Left renal cortex interstitium (tissue), 4 donors: ENCODE results near the gene SULT2B1. TPM values are rescaled to one million over a fixed set of nuclear protein-coding genes. Genes with fewer than 3 reads are reported as not detected.
A peak's percentile ranks its signal among the peaks of the same experiment; 100 is the strongest.
"Not testable (repeated sequence)": the region's sequence is repeated elsewhere in the genome, so short reads cannot be mapped to it uniquely, and the experiment has no call there.

ENCODE experiments used
- DNase-seq, 4 donors: peaks; one replicate each; pipeline ENCODE4 v3.0.0-alpha.2; 2013; ENCODE audit warnings: low read depth in 4 of 4, low spot score in 2 of 4, missing footprints in 1 of 4
- polyA plus RNA-seq, 4 donors: library from polyadenylated mRNA; unstranded; fragments of 120-200 nt; gene quantifications; one replicate each; pipeline ENCODE4 v1.2.1, GENCODE V29; 2013; ENCODE audit not compliant: insufficient read length in 4 of 4

SULT2B1 gene
- polyA plus RNA-seq, 4 donors, result 0.25 to 0.39 (median 0.35) TPM

DNA sequence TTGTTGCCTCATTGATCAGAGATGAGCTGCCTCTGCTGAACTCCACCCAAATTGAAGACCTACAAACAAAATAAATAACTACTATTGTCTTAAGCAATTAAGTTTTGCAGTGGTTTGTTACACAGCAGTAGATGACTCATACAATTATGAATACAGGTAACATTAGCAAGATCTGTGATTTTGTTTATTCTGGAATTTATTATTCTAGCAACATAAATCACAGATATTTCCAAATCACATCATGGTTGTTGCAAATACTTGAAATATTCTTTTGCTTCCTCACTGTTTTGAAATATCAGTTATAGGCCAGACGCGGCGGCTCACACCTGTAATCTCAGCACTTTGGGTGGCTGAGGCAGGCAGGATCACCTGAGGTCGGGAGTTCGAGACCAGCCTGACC, 27.2 kb upstream of the SULT2B1 start:
- DNase-seq, result no peak

- no peak for DNase-seq
Measured at GRCh38 chr19:48529156-48529555, 22.8 kb upstream of the SULT2B1 start.

DNA sequence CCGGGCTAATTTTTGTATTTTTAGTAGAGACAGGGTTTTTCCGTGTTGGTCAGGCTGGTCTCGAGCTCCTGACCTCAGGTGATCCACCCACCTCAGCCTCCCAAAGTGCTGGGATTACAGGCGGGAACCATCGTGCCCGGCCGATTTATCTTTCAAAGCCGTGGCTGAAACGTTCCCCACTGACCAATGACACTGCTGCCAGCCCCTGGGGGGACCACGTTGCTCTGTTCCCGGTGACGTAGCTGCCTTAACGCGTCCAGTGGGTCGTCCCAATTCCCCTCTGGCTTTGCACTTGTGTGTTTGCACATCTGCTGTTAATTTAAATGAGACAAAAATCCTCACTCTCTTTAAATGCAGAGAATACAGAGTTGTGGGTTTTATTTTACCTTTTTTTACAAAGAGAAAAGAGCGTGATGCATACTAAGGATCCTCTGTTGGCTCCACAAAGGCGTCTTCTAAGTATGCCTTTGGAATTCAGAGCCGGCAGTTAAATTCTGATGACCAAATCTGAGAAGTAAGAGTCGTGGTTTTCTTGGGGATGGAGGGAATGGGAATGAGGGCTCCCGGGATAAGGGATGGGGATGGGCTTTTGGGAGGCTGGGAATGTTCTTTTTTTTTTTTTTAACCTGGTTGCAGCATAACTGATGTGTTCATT, 21.8 kb upstream of the SULT2B1 start:
- no peak for DNase-seq

DNA sequence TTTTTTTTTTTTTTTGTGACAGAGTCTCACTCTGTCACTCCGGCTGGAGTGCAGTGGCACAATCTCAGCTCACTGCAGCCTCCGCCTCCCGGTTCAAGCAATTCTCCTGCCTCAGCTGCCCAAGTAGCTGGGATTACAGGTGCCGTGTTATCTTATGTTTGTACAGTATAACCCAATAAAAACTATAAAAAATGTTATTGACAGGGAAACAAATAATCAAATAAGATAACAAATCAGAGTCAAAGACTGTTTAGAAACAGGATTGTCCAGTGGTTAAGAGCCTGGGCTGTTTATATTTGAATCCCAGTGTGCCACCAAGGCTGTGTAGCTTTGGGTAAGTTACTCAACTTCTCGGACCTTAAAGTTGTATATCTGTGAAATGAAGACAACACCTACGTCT, 21.2 kb upstream of the SULT2B1 start:
- DNase-seq, result no peak

DNA sequence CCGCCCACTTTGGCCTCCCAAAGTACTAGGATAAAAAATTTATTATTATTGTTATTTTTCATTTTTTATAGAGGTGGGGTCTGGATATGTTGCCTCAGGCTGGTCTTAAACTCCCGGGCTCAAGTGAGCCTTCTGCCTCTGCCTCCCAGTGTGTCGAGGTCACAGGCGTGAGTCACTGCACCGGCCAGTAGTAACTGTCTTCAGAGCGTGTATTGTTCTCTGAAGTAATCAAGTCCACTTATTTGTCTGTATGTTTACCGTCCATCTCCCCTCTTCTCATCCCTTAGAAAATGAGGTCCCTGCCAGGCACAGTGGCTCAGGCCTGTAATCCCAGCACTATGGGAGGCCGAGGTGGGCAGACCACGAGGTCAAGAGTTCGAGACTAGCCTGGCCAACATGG, 18.2 kb upstream of the SULT2B1 start:
- DNase-seq, result no peak

DNA sequence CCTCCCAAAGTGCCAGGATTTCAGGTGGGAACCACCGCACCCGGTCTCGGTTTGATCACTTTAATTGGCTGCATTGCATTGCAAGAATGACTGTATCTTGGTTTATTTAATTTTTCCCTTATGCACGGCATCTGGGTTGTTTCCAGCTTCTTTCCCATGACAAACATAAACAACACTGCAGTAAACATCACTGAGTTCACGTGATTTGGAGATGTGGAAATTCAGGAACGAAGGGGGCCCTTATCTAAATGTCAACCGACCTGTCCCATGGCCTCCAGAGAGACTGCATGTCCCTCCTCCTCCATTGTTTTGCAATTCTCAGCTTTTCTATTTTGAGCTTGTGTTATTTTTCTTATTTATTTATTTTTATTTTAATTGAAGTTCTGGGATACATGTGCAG, 14.4 kb upstream of the SULT2B1 start:
- DNase-seq, result no peak

DNA sequence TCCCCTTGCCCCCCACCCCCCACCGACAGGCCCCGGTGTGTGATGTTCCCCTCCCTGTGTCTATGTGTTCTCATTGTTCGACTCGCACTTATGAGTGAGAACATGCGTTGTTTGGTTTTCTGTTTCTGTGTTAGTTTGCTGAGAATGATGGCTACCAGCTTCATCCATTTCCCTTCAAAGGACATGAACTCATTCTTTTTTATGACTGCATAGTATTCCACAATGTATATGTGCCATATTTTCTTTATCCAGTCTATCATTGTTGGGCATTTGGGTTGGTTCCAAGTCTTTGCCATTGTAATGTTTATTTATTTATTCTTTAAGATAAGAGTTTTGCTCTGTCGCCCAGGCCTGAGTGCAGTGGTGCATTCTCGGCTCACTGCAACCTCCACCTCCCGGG, 13.9 kb upstream of the SULT2B1 start:
- DNase-seq, result not testable (repeated sequence)

DNA sequence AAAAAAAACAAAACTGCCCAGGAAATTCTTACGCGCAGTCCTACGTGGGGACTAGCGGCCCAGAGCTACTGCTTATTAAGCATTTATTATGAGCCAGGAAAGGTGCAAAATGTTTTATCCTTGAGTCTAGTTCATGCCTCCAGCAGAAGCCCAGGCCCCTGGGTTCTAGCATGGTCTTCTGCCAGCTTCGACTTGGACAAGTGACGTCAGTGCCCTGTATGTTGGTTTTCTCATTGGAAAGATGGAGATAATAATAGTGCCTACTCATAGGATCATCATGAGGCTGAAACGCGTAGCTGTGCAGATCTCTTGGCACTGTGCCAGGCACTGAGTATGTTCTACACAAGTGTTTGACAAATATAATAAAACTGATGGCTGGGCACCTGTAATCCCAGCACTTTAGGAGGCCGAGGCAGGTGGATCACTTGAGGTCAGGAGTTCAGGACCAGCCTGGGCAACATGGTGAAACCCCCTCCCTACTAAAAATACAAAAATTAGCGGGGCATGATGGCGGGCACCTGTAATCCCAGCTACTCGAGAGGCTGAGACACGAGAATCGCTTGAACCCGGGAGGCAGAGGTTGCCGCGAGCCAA, 12.4 kb upstream of the SULT2B1 start:
- no peak for DNase-seq

GRCh38 chr19:48540110-48540509, 11.9 kb upstream of the SULT2B1 start:
- DNase-seq, result no peak

DNA sequence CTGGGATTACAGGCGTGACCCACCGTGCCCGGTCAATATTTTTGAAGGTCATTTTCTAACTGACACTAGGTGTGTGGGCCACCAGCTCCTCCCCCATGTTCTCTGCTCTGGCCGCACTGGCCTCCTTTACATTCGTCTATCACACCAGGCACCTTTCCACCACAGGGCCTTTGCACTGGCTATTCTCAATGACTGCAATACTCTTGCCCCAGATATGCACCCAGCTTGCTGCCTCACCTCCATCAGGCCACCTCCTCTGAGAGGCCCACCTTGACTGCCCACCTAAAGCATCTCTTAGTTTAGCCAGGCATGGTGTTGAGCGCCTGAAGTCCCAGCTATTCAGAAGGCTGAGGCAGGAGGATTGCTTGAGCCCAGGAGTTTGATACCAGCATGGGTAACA, 10.2 kb upstream of the SULT2B1 start:
- DNase-seq, result no peak

DNA sequence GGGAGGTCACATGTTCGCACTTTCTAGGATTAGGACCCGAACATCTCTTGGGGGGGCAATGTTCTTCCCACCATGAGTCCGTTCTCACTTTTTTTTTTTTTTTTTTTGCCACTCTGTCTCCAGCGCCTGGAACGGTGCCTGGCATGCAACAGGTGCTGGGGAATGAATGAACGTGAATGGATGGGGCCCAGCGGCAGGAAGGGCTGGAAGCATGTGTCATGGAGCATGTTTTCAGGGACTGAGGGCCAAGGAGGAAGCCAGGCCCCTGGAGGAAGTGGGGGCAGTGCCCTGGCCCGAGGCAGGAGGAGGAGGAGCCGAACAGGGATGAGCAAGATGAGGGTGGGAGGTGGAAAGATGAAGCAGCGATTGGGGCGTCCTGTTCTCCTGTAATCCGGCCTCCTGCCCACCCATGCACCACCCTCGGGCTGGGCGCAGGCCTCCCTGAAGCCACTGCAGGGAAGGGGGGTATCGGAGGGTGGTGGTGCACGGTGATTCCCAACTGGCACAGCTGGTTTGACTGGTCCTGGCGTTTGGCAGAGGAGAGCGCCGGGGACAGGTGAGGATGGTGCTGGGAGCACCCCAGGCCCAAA, 8.8 kb upstream of the SULT2B1 start:
- DNase-seq, result peak in 1 of 4 donors; percentile 24

DNA sequence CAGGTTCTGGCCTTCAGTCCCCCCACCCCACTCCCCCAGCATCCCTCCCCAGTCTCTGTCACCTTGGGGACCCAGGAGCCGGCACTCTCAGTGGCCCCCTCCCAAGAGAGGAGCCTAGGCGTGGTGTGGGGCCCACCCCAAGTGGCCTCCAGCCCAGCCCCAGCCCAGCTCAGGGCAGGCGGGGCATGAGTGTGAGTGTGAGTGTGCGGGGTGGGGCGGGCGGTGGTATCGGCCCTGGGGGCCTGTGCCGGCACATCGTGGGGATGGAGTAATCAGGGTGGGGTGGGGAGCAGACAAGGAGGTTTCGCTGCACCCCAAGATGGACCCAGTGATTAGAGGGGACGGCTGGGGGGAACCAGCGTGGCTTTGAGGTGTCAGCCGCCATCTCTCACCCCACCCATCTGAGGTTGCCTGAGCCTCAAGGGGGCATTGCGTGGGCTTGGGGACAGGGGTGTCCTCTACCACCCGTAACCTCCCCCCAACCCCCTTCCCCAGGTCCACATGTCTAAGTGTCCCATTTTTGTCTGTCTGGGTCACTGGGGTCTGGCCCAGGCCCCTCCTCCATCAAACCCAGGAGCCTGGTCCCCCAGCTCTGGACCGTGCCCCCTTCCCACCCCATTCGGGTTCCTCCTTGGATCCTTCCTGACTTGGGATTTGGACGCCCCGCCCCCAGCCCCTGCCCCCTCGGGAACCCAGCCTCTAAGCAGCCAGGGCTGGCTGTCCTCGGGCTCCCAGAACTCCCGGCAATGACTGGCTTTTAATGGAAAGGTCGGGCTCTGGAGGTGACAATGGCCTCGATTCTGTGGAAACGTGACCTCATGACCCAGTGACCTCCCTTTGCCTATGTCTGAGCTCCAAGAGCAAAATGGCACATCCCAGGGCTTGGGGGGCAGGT, 6.9 kb upstream of the SULT2B1 start:
- DNase-seq, result no peak

- DNase-seq, result no peak
Measured at GRCh38 chr19:48547722-48548121, 4.2 kb upstream of the SULT2B1 start.

DNA sequence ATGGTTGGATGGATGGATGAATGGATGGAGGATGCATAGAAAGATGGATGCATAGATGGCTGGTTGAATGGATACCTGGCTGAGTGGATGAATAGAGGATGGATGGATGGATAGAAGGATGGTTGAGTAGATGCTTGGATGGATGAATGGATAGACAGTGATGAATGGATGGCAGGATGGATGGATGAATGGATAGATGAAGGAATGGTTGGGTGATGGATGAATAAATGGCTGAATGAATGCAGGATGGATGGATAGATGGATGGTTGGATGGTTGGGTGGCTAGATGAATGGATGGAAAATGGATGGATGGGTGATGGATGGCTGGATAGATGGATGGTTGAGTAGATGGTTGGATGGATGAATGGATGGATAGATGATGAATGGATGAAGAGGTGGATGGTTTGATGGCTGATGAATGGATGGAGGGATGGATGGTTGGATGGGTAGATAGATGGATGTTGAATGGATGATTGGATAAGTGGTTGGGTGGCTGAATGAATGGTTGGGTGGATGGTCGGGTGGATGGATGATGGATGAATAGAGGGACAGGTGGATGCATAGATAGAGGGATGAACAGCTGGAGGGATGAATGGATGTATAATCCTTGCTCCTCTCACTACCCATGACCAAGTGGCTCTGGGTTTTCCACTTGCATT, 3.6 kb upstream of the SULT2B1 start:
- no peak for DNase-seq

- no peak for DNase-seq
Measured at GRCh38 chr19:48549380-48549779, 2.6 kb upstream of the SULT2B1 start.

DNA sequence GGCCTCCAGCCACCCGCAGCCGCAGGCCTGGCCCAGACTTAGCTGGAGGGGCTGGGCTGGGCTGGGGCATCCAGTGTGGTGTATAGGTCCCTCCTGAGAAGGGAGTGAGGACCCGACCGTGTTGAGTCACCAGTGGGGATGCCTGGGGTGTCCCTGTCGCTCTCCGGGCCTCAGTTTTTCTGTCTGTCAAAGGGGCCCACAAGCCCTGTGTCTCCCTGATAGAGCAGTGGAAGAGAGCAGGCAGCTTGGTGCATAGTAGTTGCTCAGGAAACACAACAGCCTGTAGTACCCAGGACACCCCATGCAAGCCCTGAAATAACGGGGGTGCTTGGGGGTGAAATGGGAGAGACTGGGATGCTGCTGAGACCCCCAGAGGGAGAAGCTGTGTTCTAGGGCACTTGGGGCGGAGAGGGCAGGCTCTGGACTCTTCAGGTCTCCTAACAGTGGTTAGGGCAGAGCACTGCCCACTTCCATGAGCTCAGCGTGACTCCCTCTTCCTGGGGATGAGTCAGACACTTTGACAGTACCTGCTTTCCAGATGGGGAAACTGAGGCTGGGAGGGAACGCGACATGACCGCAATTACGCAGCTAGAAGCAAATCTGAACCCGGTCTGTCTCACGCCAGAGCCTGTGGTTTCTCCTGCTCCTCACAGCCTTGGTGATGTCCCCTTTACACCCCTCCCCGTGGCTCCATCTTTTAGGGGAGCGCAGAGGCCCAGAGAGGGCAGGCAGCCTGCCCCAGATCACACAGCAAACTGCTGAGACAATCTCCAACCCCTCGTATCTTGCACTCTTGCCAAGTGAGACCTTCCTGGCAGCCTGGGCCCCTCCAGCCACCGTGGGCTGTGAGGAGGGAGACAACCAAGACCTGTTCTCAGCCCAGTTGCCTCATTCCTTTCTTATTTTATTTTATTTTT, 692 bp downstream of the SULT2B1 start:
- DNase-seq, result no peak

- DNase-seq, result no peak
Measured at GRCh38 chr19:48553676-48554384, 1.9 kb downstream of the SULT2B1 start.

- no peak for DNase-seq
Measured at GRCh38 chr19:48554385-48555091, 2.6 kb downstream of the SULT2B1 start.

DNA sequence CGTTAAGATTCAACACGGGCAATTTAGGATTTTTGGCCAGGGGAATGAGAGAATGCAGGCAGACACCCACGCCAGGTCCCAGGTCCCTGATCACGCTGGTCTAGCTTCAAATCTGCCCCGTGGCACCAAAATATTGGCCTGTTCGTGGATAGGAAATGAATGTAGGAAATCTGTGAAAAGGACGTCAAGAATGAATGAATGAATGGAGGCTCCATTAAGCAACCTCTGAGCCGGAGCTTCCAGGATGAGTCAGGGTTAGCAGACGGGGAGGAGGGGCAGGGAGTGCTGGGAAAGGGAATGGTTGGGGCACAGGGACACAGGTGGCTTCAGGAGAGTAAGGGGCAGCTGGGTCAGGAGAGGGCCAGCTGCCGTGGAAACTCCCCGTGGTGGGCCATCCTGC, 4.2 kb downstream of the SULT2B1 start:
- DNase-seq, result no peak
